GM23338 (cell line): Measurements from ENCODE around the gene TCERG1L.

Experiments
- CREB1 ChIP-seq: fragments of 250-450 bp; sonication (Bioruptor Pico); IDR thresholded peaks from 2 replicates; pipeline ENCODE4 v1.5.0; 2020; ENCODE audit warnings: low read depth, mild to moderate bottlenecking, moderate library complexity
- EZH2 ChIP-seq: fragments of 200-600 bp; sonication (generic); IDR thresholded peaks from one replicate; pipeline ENCODE4 v1.8.0; 2017; ENCODE audit warnings: antibody characterized with exemption, mild to moderate bottlenecking, low read depth; ENCODE audit not compliant: unreplicated experiment
- TF ChIP-seq, protein P1 (sequence below): fragments of 250-450 bp; sonication (Bioruptor Pico); IDR thresholded peaks from 2 replicates; pipeline ENCODE4 v1.5.0; 2020; ENCODE audit warnings: mild to moderate bottlenecking, moderate library complexity
- TF ChIP-seq, protein P2 (sequence below): IDR thresholded peaks from one replicate; pipeline ENCODE4 v1.6.1; 2018; ENCODE audit warnings: antibody characterized with exemption; ENCODE audit not compliant: unreplicated experiment

GRCh38 chr10:131094527-131095312 is 216.8 kb downstream of the TCERG1L start:
- no peak for TF ChIP-seq EZH2
- TF ChIP-seq, protein P1, sequence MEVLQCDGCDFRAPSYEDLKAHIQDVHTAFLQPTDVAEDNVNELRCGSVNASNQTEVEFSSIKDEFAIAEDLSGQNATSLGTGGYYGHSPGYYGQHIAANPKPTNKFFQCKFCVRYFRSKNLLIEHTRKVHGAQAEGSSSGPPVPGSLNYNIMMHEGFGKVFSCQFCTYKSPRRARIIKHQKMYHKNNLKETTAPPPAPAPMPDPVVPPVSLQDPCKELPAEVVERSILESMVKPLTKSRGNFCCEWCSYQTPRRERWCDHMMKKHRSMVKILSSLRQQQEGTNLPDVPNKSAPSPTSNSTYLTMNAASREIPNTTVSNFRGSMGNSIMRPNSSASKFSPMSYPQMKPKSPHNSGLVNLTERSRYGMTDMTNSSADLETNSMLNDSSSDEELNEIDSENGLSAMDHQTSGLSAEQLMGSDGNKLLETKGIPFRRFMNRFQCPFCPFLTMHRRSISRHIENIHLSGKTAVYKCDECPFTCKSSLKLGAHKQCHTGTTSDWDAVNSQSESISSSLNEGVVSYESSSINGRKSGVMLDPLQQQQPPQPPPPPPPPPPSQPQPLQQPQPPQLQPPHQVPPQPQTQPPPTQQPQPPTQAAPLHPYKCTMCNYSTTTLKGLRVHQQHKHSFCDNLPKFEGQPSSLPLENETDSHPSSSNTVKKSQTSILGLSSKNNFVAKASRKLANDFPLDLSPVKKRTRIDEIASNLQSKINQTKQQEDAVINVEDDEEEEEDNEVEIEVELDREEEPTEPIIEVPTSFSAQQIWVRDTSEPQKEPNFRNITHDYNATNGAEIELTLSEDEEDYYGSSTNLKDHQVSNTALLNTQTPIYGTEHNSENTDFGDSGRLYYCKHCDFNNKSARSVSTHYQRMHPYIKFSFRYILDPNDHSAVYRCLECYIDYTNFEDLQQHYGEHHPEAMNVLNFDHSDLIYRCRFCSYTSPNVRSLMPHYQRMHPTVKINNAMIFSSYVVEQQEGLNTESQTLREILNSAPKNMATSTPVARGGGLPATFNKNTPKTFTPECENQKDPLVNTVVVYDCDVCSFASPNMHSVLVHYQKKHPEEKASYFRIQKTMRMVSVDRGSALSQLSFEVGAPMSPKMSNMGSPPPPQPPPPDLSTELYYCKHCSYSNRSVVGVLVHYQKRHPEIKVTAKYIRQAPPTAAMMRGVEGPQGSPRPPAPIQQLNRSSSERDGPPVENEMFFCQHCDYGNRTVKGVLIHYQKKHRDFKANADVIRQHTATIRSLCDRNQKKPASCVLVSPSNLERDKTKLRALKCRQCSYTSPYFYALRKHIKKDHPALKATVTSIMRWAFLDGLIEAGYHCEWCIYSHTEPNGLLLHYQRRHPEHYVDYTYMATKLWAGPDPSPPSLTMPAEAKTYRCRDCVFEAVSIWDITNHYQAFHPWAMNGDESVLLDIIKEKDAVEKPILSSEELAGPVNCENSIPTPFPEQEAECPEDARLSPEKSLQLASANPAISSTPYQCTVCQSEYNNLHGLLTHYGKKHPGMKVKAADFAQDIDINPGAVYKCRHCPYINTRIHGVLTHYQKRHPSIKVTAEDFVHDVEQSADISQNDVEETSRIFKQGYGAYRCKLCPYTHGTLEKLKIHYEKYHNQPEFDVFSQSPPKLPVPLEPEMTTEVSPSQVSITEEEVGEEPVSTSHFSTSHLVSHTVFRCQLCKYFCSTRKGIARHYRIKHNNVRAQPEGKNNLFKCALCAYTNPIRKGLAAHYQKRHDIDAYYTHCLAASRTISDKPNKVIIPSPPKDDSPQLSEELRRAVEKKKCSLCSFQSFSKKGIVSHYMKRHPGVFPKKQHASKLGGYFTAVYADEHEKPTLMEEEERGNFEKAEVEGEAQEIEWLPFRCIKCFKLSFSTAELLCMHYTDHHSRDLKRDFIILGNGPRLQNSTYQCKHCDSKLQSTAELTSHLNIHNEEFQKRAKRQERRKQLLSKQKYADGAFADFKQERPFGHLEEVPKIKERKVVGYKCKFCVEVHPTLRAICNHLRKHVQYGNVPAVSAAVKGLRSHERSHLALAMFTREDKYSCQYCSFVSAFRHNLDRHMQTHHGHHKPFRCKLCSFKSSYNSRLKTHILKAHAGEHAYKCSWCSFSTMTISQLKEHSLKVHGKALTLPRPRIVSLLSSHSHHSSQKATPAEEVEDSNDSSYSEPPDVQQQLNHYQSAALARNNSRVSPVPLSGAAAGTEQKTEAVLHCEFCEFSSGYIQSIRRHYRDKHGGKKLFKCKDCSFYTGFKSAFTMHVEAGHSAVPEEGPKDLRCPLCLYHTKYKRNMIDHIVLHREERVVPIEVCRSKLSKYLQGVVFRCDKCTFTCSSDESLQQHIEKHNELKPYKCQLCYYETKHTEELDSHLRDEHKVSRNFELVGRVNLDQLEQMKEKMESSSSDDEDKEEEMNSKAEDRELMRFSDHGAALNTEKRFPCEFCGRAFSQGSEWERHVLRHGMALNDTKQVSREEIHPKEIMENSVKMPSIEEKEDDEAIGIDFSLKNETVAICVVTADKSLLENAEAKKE (CRISPR knock-in tag): no peak
- TF ChIP-seq CREB1 (CRISPR knock-in tag): no peak
- TF ChIP-seq, protein P2, sequence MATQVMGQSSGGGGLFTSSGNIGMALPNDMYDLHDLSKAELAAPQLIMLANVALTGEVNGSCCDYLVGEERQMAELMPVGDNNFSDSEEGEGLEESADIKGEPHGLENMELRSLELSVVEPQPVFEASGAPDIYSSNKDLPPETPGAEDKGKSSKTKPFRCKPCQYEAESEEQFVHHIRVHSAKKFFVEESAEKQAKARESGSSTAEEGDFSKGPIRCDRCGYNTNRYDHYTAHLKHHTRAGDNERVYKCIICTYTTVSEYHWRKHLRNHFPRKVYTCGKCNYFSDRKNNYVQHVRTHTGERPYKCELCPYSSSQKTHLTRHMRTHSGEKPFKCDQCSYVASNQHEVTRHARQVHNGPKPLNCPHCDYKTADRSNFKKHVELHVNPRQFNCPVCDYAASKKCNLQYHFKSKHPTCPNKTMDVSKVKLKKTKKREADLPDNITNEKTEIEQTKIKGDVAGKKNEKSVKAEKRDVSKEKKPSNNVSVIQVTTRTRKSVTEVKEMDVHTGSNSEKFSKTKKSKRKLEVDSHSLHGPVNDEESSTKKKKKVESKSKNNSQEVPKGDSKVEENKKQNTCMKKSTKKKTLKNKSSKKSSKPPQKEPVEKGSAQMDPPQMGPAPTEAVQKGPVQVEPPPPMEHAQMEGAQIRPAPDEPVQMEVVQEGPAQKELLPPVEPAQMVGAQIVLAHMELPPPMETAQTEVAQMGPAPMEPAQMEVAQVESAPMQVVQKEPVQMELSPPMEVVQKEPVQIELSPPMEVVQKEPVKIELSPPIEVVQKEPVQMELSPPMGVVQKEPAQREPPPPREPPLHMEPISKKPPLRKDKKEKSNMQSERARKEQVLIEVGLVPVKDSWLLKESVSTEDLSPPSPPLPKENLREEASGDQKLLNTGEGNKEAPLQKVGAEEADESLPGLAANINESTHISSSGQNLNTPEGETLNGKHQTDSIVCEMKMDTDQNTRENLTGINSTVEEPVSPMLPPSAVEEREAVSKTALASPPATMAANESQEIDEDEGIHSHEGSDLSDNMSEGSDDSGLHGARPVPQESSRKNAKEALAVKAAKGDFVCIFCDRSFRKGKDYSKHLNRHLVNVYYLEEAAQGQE: no peak
